ENCODE measurements around the gene SLC25A1. TPM values are rescaled to one million over a fixed set of nuclear protein-coding genes. Genes with fewer than 3 reads are reported as not detected.

SLC25A1 gene
- total and polyA plus RNA-seq, 2 of the 8 experiments (the other 6 are each of a cell fraction or from before 2014, with no cell fraction given), result 110 to 148 TPM

- Histone ChIP-seq H3K79me2 (ENCODE audit: control insufficient read depth in 1 of 2, insufficient read depth in 2 of 2, low read length in 2 of 2) (peaks cover 5 to 31% of the 10 kb centered on the region in 2 experiments; a peak in 3 of 4 replicates), H3K4me2 (ENCODE audit: insufficient read depth in 1 of 2, low read depth in 2 of 2, low read length in 2 of 2) (no peak overlapping the region; a peak in 1 of 4 replicates), H3K23ac (ENCODE audit: insufficient read length) (no peak overlapping the region), H4K20me1 (replicated peaks in 1 of 2; ENCODE audit: control insufficient read depth in 1 of 2, insufficient read depth in 2 of 2, low read length in 2 of 2) (peaks cover 4 to 29% of the 10 kb centered on the region in 2 experiments), H2AFZ (ENCODE audit: low read length) (no peak overlapping the region), H3K36me3 (ENCODE audit: control insufficient read depth in 2 of 4, insufficient read depth in 4 of 4, low read length in 3 of 4) (peaks cover 0 to 9% (median 0%) of the 10 kb centered on the region in 4 experiments; a peak in 2 of 8 replicates), H3K9ac (replicated peaks in 1 of 4; ENCODE audit: extremely low read depth in 1 of 4, low read depth in 3 of 4, low read length in 3 of 4) (no peak overlapping the region), H2BK120ac (replicated peaks; ENCODE audit: low read depth, low read length) (no peak overlapping the region), H2BK20ac (ENCODE audit: low read length) (no peak overlapping the region), H3K9me3 (ENCODE audit: insufficient read depth in 2 of 2, low read depth in 1 of 2, low read length in 1 of 2) (no peaks in the 10 kb centered on the region), H2AK5ac (ENCODE audit: low read depth, low read length) (peak overlapping the region; percentile 66; the same call in 1 of the 2 replicates), H3K14ac (ENCODE audit: insufficient read length) (no peak overlapping the region), H3K79me1 (ENCODE audit: low read depth, low read length) (peaks cover 18% of the 10 kb centered on the region), H3K56ac (replicated peaks; ENCODE audit: insufficient read length, low read depth, low read length) (no peak overlapping the region), H4K5ac (ENCODE audit: insufficient read length, low read depth, low read length) (no peak overlapping the region), H3K27ac (ENCODE audit: low read depth, low read length) (no peak overlapping the region), H2BK5ac (ENCODE audit: low read depth, low read length) (peak overlapping the region; percentile 39; the same call in 1 of the 2 replicates), H2BK15ac (ENCODE audit: low read length) (0 out of 2 replicates have a peak overlapping the region, but pooled peaks have one; percentile 74), H3K4ac (replicated peaks; ENCODE audit: insufficient read length, low read depth, low read length) (no peak overlapping the region), H3K27me3 (replicated peaks in 1 of 4; ENCODE audit: control insufficient read depth in 3 of 4, extremely low read depth in 1 of 4, insufficient read depth in 3 of 4, low read length in 3 of 4) (peaks cover 0 to 5% (median 2%) of the 10 kb centered on the region in 4 experiments; a peak in 6 of 7 replicates), H3K23me2 (ENCODE audit: low read depth, low read length) (peaks cover 17% of the 10 kb centered on the region), H4K91ac (replicated peaks; ENCODE audit: insufficient read length, low read length) (no peak overlapping the region), H2BK12ac (ENCODE audit: low read depth, low read length) (0 out of 2 replicates have a peak overlapping the region, but pooled peaks have one; percentile 68), H4K8ac (ENCODE audit: extremely low read depth, insufficient read depth, low read length) (peak overlapping the region; percentile 46), H3K4me3 (ENCODE audit: extremely low read depth in 1 of 4, insufficient read depth in 2 of 4, low read depth in 3 of 4, low read length in 4 of 4) (no peak overlapping the region), H3K18ac (ENCODE audit: extremely low read depth, low read length) (no peak overlapping the region), H3K4me1 (replicated peaks in 1 of 4; ENCODE audit: control insufficient read depth in 3 of 4, insufficient read depth in 4 of 4, low read length in 3 of 4) (peaks cover 0 to 49% (median 31%) of the 10 kb centered on the region in 4 experiments; a peak in 6 of 7 replicates)
- no peak for DNase-seq (ENCODE audit: low read depth in 1 of 2, low spot score in 2 of 2)
- no peak for FAIRE-seq
- POLR2A ChIA-PET (ENCODE audit: partially characterized antibody), result no interaction called here
- CTCF ChIA-PET (ENCODE audit: partially characterized antibody), result interaction anchor here (0.8 to 3.7 kb wide), 2 partner anchors 30 to 222 kb away, joined by 3 to 28 read pairs; partner anchors contain the start of gene ESS2
- TF ChIP-seq CBX5 (IDR thresholded peaks at IDR 0.05; ENCODE audit: low read depth, low read length), result no peak
- TF ChIP-seq POLR2A (IDR thresholded peaks at IDR 0.05; ENCODE audit: control extremely low read depth in 1 of 2, low read depth in 2 of 2, low read length in 2 of 2), result 0 out of 3 replicates have a peak, but pooled peaks of 1 of the 2 experiments have one; percentile 25
- no peak for TF ChIP-seq KDM4A (IDR thresholded peaks at IDR 0.05; ENCODE audit: low read depth, low read length, severe bottlenecking)
- no peak for TF ChIP-seq ASH2L (IDR thresholded peaks at IDR 0.05; ENCODE audit: low read length)
- TF ChIP-seq SIN3A (conservative IDR thresholded peaks at IDR 0.05 in 1 of 2, IDR thresholded peaks at IDR 0.05 in 1 of 2; ENCODE audit: low read depth in 1 of 2, low read length in 2 of 2), result no peak
- no peak for TF ChIP-seq HDAC6 (IDR thresholded peaks at IDR 0.05; ENCODE audit: low read depth, low read length)
- TF ChIP-seq YY1 (IDR thresholded peaks at IDR 0.05; ENCODE audit: low read depth, low read length), result no peak
- WGBS, 2 experiments (ENCODE audit: extremely low coverage in 1 of 2, insufficient coverage in 1 of 2, insufficient read length in 1 of 2, insufficient replicate concordance in 2 of 2, low coverage in 1 of 2, low lambda C conversion rate in 2 of 2, missing lambda C conversion rate in 1 of 2), result 89% methylated on average over 19 of the region's 21 CpGs; no CpG with 5 or more reads in 1 of the 2 experiments
Observed at GRCh38 chr22:19175602-19176174, 2.8 kb downstream of the SLC25A1 start.

All from H1 (cell line).